ENCODE measurements around the gene TMCO6.

TMCO6 gene

GRCh38 chr5:140694276-140694675 lies 55.0 kb downstream of the TMCO6 start:
- TF ChIP-seq PAX5 (IDR thresholded peaks at IDR 0.05; ENCODE audit: insufficient read depth, low read length, severe bottlenecking) (no peak), SPI1 (IDR thresholded peaks at IDR 0.05; ENCODE audit: low read depth, low read length) (no peak), TAF1 (IDR thresholded peaks at IDR 0.05; ENCODE audit: low read depth, low read length) (no peak), POU2F2 (IDR thresholded peaks at IDR 0.05; ENCODE audit: low read depth, low read length) (no peak), POLR2A (IDR thresholded peaks at IDR 0.05; ENCODE audit: low read depth, low read length) (no peak), POLR2AphosphoS5 (IDR thresholded peaks at IDR 0.05; ENCODE audit: low read depth, low read length) (no peak)
- no peak for FAIRE-seq

More at GRCh38 chr5:140694276-140694675, 55.0 kb downstream of the TMCO6 start:
- DNase-seq (ENCODE audit: insufficient read length, low spot score): no peak
